Calu3 (cell line): ENCODE data around the gene ZNF286A. TPM values are rescaled to one million over a fixed set of nuclear protein-coding genes. Genes with fewer than 3 reads are reported as not detected.
"Not testable (repeated sequence)": the region's sequence is repeated elsewhere in the genome, so short reads cannot be mapped to it uniquely, and the experiment has no call there.

Experiments
- BruUV-seq: library from RNA; stranded (reverse); fragments of 400-500 nt; replicated peaks from 2 replicates; lab custom pipeline; 2021; lab: Mats Ljungman, UMichigan
- CTCF ChIA-PET: fragments of 300-600 bp; sonication (Branson Sonifier 250); formaldehyde crosslinking; loops from one replicate; lab custom pipeline; 2022; ENCODE audit warnings: antibody characterized with exemption; lab: Charles Lee
- DNase-seq: peaks from one replicate; pipeline ENCODE4 v3.0.0; 2022
- H3K27ac Mint-ChIP-seq: one replicate; pipeline ENCODE4 v1.8.0; 2022; ENCODE audit warnings: mixed read lengths; ENCODE audit not compliant: unreplicated experiment
- H3K27me3 Mint-ChIP-seq: one replicate; pipeline ENCODE4 v1.8.0; 2022; ENCODE audit warnings: mixed read lengths; ENCODE audit not compliant: unreplicated experiment
- H3K36me3 Mint-ChIP-seq: one replicate; pipeline ENCODE4 v1.8.0; 2022; ENCODE audit warnings: mild to moderate bottlenecking, moderate library complexity, mixed read lengths; ENCODE audit not compliant: insufficient read depth, unreplicated experiment
- H3K4me1 Mint-ChIP-seq: one replicate; pipeline ENCODE4 v1.8.0; 2022; ENCODE audit warnings: mild to moderate bottlenecking, low read depth, mixed read lengths; ENCODE audit not compliant: unreplicated experiment
- H3K4me3 Mint-ChIP-seq: one replicate; pipeline ENCODE4 v1.8.0; 2022; ENCODE audit warnings: mild to moderate bottlenecking, low read depth, moderate library complexity, mixed read lengths; ENCODE audit not compliant: unreplicated experiment
- H3K9me3 Mint-ChIP-seq: one replicate; pipeline ENCODE4 v1.8.0; 2022; ENCODE audit warnings: low read depth, mixed read lengths; ENCODE audit not compliant: unreplicated experiment
- intact Hi-C: fragments of 100-400 bp; cut with micrococcal nuclease; formaldehyde crosslinking; loops from one replicate; pipeline ENCODE4 v1.10.0; 2022; ENCODE audit not compliant: unreplicated experiment
- total RNA-seq: library from RNA; stranded (reverse); gene quantifications from 2 replicates; pipeline ENCODE4 v1.2.3, GENCODE V29; 2022
- TF ChIP-seq, protein P1 (sequence below): fragments of 200-600 bp; IDR thresholded peaks from one replicate; pipeline ENCODE4 v1.8.0; 2022; ENCODE audit warnings: antibody characterized with exemption; ENCODE audit not compliant: unreplicated experiment

ZNF286A gene
- total RNA-seq, 1 experiment from 2014 or later = 22.3 TPM

DNA sequence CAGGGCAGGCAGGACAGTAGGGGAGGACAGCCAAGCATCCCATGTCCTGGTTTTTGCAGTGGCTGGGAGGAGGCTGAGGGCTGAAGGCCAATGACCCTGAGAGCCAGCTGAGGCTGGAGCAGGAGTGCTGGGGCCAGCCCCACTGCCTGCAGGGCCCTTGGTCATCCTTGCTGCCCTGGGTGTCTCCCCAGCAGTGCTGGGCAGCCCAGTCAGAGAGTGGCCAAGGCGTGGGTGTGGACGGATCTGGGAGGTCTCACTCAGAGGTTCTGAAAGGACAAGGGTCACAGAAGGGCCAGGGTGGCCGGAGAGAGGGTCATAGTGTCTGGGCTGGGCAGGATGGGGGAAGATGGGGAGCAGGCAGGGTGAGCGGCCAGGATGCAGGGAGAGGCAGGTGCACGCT is 37.0 kb downstream of the ZNF286A start:
- H3K27ac Mint-ChIP-seq, DNase-seq, H3K27me3 Mint-ChIP-seq, intact Hi-C loops, H3K9me3 Mint-ChIP-seq, H3K4me3 Mint-ChIP-seq, BruUV-seq, CTCF ChIA-PET, H3K4me1 Mint-ChIP-seq, H3K36me3 Mint-ChIP-seq: not testable (repeated sequence)

DNA sequence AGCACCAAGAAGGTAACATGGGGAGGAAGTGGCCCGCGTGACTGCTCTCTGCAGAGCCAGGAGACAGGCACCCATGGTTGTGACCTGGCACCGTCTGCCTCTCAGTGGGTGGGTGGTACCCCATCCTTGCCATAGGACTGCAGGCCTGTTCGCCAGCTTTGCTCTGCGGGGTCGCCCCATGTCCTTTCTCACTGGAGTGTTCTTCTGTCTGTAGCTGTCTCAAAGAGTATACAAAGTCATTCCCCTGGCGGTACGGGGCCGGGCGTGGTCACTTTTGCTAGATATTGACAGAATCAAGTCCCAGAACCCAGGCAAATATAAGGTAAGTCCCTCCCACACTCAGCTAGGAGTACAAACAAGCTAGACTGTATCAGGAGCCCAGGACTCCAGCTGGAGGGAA is 38.5 kb downstream of the ZNF286A start:
- DNase-seq = no peak
- no peaks in the 10 kb centered on the region for H3K9me3 Mint-ChIP-seq
- H3K27ac Mint-ChIP-seq = no peak overlapping the region
- no peaks in the 10 kb centered on the region for H3K36me3 Mint-ChIP-seq
- TF ChIP-seq, protein P1, sequence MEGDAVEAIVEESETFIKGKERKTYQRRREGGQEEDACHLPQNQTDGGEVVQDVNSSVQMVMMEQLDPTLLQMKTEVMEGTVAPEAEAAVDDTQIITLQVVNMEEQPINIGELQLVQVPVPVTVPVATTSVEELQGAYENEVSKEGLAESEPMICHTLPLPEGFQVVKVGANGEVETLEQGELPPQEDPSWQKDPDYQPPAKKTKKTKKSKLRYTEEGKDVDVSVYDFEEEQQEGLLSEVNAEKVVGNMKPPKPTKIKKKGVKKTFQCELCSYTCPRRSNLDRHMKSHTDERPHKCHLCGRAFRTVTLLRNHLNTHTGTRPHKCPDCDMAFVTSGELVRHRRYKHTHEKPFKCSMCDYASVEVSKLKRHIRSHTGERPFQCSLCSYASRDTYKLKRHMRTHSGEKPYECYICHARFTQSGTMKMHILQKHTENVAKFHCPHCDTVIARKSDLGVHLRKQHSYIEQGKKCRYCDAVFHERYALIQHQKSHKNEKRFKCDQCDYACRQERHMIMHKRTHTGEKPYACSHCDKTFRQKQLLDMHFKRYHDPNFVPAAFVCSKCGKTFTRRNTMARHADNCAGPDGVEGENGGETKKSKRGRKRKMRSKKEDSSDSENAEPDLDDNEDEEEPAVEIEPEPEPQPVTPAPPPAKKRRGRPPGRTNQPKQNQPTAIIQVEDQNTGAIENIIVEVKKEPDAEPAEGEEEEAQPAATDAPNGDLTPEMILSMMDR = no peak
- no peaks in the 10 kb centered on the region for H3K4me1 Mint-ChIP-seq
- no TSS peak for BruUV-seq
- intact Hi-C loops = no loop called here
- no peaks in the 10 kb centered on the region for H3K27me3 Mint-ChIP-seq
- H3K4me3 Mint-ChIP-seq = no peak overlapping the region
- CTCF ChIA-PET = no interaction called here

DNA sequence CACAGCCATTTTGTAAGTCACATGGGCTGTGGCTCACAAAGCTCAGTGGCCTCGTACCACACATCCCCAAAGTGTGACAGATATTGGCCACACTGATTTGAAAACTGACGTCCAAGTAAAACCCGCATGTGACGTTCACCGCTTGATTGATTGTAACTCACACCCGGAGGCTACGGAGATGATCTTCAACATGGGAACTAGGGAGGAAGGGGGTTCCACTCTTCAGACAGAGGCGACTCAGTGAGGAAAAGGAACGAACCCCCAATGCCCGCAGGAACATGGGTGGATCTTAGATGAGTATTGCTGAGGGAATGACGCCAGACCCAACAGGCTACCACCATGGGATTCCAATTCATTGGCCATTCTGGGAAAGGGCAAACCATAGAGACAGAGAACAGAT is 39.7 kb downstream of the ZNF286A start:
- CTCF ChIA-PET, H3K4me1 Mint-ChIP-seq, H3K27ac Mint-ChIP-seq, BruUV-seq, H3K4me3 Mint-ChIP-seq, H3K9me3 Mint-ChIP-seq, DNase-seq, H3K36me3 Mint-ChIP-seq, intact Hi-C loops, H3K27me3 Mint-ChIP-seq: not testable (repeated sequence)

DNA sequence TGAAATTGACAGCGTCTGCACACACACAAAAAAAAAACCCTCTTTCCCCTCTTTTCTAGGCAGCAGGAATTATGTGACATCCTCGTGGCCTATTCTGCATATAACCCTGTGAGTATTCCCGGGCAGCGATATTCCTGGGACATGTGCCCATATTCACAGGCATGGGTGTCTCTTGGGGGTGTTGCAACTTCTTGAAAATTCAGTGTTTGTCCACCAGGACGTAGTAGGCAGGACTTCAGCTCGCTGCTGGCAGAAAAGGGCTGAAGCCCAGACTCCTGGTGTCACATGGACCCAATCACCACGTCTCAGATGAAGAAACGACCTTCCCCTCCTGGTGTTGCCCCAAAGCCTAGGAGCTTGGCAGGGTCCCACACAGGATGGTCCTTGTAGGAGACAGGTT is 40.5 kb downstream of the ZNF286A start:
- H3K4me3 Mint-ChIP-seq, H3K36me3 Mint-ChIP-seq, DNase-seq, H3K27me3 Mint-ChIP-seq, H3K27ac Mint-ChIP-seq, H3K4me1 Mint-ChIP-seq, intact Hi-C loops, BruUV-seq, CTCF ChIA-PET, H3K9me3 Mint-ChIP-seq: not testable (repeated sequence)

DNA sequence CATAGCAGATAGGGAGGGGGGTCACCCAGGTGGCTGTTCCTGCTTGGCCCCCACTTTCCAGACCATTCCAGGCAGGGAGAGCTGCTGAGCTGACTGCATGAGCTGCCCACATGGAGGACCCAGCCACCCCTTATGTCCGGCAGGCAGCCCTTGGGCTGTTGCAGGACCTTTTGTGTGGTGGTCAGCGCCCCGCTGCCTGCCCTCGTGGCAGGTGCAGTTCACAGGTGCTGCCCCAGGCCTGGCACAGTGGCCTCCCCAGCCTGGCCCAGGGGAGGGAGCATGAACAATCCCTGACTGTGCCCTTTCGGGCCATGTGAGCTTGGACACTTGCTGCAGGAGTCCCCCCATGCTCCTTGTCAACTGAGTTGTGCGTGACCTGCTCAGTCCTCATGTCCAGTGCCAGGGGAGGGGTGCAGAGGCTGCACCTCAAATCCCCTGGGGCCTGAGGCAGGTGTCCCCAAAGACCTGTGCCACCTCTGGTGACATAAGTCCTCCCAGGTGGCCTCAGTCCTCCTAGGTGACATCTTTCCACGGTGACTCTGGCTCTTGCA is 41.1 kb downstream of the ZNF286A start:
- H3K4me1 Mint-ChIP-seq = no peaks in the 10 kb centered on the region
- no TSS peak for BruUV-seq
- H3K27ac Mint-ChIP-seq = no peak overlapping the region
- no peaks in the 10 kb centered on the region for H3K9me3 Mint-ChIP-seq
- DNase-seq = no peak
- H3K36me3 Mint-ChIP-seq = no peaks in the 10 kb centered on the region
- H3K27me3 Mint-ChIP-seq = no peaks in the 10 kb centered on the region
- intact Hi-C loops = no loop called here
- no peak overlapping the region for H3K4me3 Mint-ChIP-seq
- CTCF ChIA-PET = interaction anchor here (0.6 kb wide), 1 partner anchor 435 kb away, joined by 3 read pairs; no protein-coding TSS in a partner anchor
- TF ChIP-seq, protein P1 = no peak

DNA sequence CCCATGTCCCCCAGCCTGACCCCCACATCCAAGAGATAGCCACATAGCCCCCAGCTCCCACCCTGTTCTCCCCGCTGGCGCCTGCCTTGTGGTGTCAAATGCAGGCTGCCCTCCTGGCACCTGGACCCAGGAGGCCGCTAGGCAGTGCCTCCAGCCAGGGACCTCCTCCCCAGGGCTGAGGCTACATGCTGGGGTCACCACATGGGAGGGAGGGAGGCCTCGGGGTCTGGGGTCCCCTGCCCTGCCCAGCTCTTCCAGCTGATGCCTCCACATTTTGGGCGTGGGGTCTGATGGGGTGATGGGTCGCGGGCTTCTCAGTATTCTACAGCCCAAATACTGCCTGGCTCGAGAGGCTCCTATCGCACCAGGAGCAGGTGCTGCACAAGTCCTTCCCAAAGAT is 42.1 kb downstream of the ZNF286A start:
- no peaks in the 10 kb centered on the region for H3K36me3 Mint-ChIP-seq
- no peaks in the 10 kb centered on the region for H3K4me1 Mint-ChIP-seq
- no peak for DNase-seq
- BruUV-seq = no TSS peak
- TF ChIP-seq, protein P1 = no peak
- CTCF ChIA-PET = no interaction called here
- no peaks in the 10 kb centered on the region for H3K9me3 Mint-ChIP-seq
- no peaks in the 10 kb centered on the region for H3K27me3 Mint-ChIP-seq
- intact Hi-C loops = no loop called here
- no peak overlapping the region for H3K27ac Mint-ChIP-seq
- H3K4me3 Mint-ChIP-seq = no peak overlapping the region
